Ovary (tissue), 3 donors: ENCODE measurements around the gene LDLR.

ENCODE experiments used
- CTCF ChIP-seq, 3 donors: fragments of 450-650 bp in 2 of 3; fragments of 200-600 bp in 1 of 3; IDR thresholded peaks; one replicate each; pipeline versions ENCODE4 v1.5.1 to v1.8.0; 2016 to 2022; ENCODE audit warnings: antibody characterized with exemption in 3 of 3, mild to moderate bottlenecking in 1 of 3
- EP300 ChIP-seq: sonication (generic); formaldehyde crosslinking; IDR thresholded peaks from one replicate; pipeline ENCODE4 v1.6.1; 2017; ENCODE audit warnings: antibody characterized with exemption
- POLR2A ChIP-seq: fragments of 450-650 bp; IDR thresholded peaks from one replicate; pipeline ENCODE4 v1.6.1; 2017; ENCODE audit warnings: antibody characterized with exemption, mild to moderate bottlenecking, moderate library complexity
- donor health status: DM: no; HTN: no; CAD: no.

GRCh38 chr19:11115042-11115441 lies 25.8 kb downstream of the LDLR start:
- TF ChIP-seq CTCF (IDR thresholded peaks at IDR 0.05) (no peak), POLR2A (no peak), EP300 (no peak)
